ENCODE data around the gene FOS. TPM values are rescaled to one million over a fixed set of nuclear protein-coding genes. Genes with fewer than 3 reads are reported as not detected.

Gene FOS
- total and polyA plus RNA-seq, 4 donors, result 63.7 to 879 (median 131) TPM

GRCh38 chr14:75311356-75311755, 32.7 kb downstream of the FOS start:
- ATAC-seq (ENCODE audit: insufficient read depth, low FRiP score) (no peak), DNase-seq (peak in 2 of 3 donors; percentile 41 to 61)
- TF ChIP-seq CTCF (IDR thresholded peaks at IDR 0.05; ENCODE audit: control extremely low read depth, extremely low read depth), result no peak
- H3K4me1 ChIP-seq (ENCODE audit: control insufficient read depth in 5 of 5, insufficient read depth in 5 of 5, low read length in 5 of 5), result peaks cover 0 to 33% (median 11%) of the 10 kb centered on the region in 5 donors
- H3K36me3 ChIP-seq (ENCODE audit: control insufficient read depth in 4 of 4, insufficient read depth in 4 of 4, low read length in 4 of 4), result no peaks in the 10 kb centered on the region
- no peaks in the 10 kb centered on the region for H3K9me3 ChIP-seq (ENCODE audit: control insufficient read depth in 4 of 4, insufficient read depth in 3 of 4, low read length in 3 of 4)
- H3K9ac ChIP-seq (ENCODE audit: insufficient read depth in 1 of 2, low read length in 2 of 2), result peak overlapping the region in 1 of 2 donors; percentile 82
- H3K4me3 ChIP-seq, result no peak overlapping the region
- H3K27me3 ChIP-seq (ENCODE audit: control insufficient read depth in 3 of 3, insufficient read depth in 3 of 3, low read length in 2 of 3), result no peaks in the 10 kb centered on the region
- 68 to 71% methylated on average over 4 of the region's 4 CpGs for WGBS, 2 donors
- H3K27ac ChIP-seq (ENCODE audit: low read depth in 1 of 2, low read length in 1 of 2), result peak overlapping the region in 1 of 2 donors; percentile 47

GRCh38 chr14:75312341-75312740, 33.7 kb downstream of the FOS start:
- Histone ChIP-seq H3K27ac (ENCODE audit: low read depth in 1 of 2, low read length in 1 of 2) (no peak overlapping the region), H3K9me3 (ENCODE audit: control insufficient read depth in 4 of 4, insufficient read depth in 3 of 4, low read length in 3 of 4) (no peaks in the 10 kb centered on the region), H3K4me1 (ENCODE audit: control insufficient read depth in 5 of 5, insufficient read depth in 5 of 5, low read length in 5 of 5) (peaks cover 0 to 33% (median 11%) of the 10 kb centered on the region in 5 donors), H3K27me3 (ENCODE audit: control insufficient read depth in 3 of 3, insufficient read depth in 3 of 3, low read length in 2 of 3) (no peaks in the 10 kb centered on the region), H3K9ac (ENCODE audit: insufficient read depth in 1 of 2, low read length in 2 of 2) (no peak overlapping the region), H3K4me3 (no peak overlapping the region), H3K36me3 (ENCODE audit: control insufficient read depth in 4 of 4, insufficient read depth in 4 of 4, low read length in 4 of 4) (no peaks in the 10 kb centered on the region)
- ATAC-seq (ENCODE audit: insufficient read depth, low FRiP score), result no peak
- no peak for DNase-seq
- no peak for TF ChIP-seq CTCF (IDR thresholded peaks at IDR 0.05; ENCODE audit: control extremely low read depth, extremely low read depth)
- 54 to 88% methylated on average over 4 of the region's 4 CpGs for WGBS, 2 donors

GRCh38 chr14:75313294-75313693, 34.7 kb downstream of the FOS start:
- no peak overlapping the region for H3K9ac ChIP-seq (ENCODE audit: insufficient read depth in 1 of 2, low read length in 2 of 2)
- no peak overlapping the region for H3K4me3 ChIP-seq
- no peak for TF ChIP-seq CTCF (IDR thresholded peaks at IDR 0.05; ENCODE audit: control extremely low read depth, extremely low read depth)
- no peaks in the 10 kb centered on the region for H3K36me3 ChIP-seq (ENCODE audit: control insufficient read depth in 4 of 4, insufficient read depth in 4 of 4, low read length in 4 of 4)
- no peak for DNase-seq
- WGBS, 2 donors, result 86 to 90% methylated on average over 5 of the region's 5 CpGs
- peaks cover 0 to 33% (median 11%) of the 10 kb centered on the region in 5 donors for H3K4me1 ChIP-seq (ENCODE audit: control insufficient read depth in 5 of 5, insufficient read depth in 5 of 5, low read length in 5 of 5)
- no peaks in the 10 kb centered on the region for H3K27me3 ChIP-seq (ENCODE audit: control insufficient read depth in 3 of 3, insufficient read depth in 3 of 3, low read length in 2 of 3)
- H3K27ac ChIP-seq (ENCODE audit: low read depth in 1 of 2, low read length in 1 of 2), result no peak overlapping the region
- no peaks in the 10 kb centered on the region for H3K9me3 ChIP-seq (ENCODE audit: control insufficient read depth in 4 of 4, insufficient read depth in 3 of 4, low read length in 3 of 4)
- ATAC-seq (ENCODE audit: insufficient read depth, low FRiP score), result no peak

- Histone ChIP-seq H3K4me1 (ENCODE audit: control insufficient read depth in 5 of 5, insufficient read depth in 5 of 5, low read length in 5 of 5) (peaks cover 0 to 31% (median 11%) of the 10 kb centered on the region in 5 donors), H3K9me3 (ENCODE audit: control insufficient read depth in 4 of 4, insufficient read depth in 3 of 4, low read length in 3 of 4) (no peaks in the 10 kb centered on the region), H3K36me3 (ENCODE audit: control insufficient read depth in 4 of 4, insufficient read depth in 4 of 4, low read length in 4 of 4) (no peaks in the 10 kb centered on the region), H3K9ac (ENCODE audit: insufficient read depth in 1 of 2, low read length in 2 of 2) (peak overlapping the region in 1 of 2 donors; percentile 44), H3K27ac (ENCODE audit: low read depth in 1 of 2, low read length in 1 of 2) (no peak overlapping the region), H3K4me3 (no peak overlapping the region), H3K27me3 (ENCODE audit: control insufficient read depth in 3 of 3, insufficient read depth in 3 of 3, low read length in 2 of 3) (no peaks in the 10 kb centered on the region)
- ATAC-seq (ENCODE audit: insufficient read depth, low FRiP score) (no peak), DNase-seq (peak; percentile 65 to 90 (median 87))
- 14 to 30% methylated on average over 4 of the region's 4 CpGs for WGBS, 2 donors
- no peak for TF ChIP-seq CTCF (IDR thresholded peaks at IDR 0.05; ENCODE audit: control extremely low read depth, extremely low read depth)
Observed at GRCh38 chr14:75315144-75315543, 36.5 kb downstream of the FOS start.
